Measurements from ENCODE around the gene SLC6A18. TPM values are rescaled to one million over a fixed set of nuclear protein-coding genes. Genes with fewer than 3 reads are reported as not detected.

SLC6A18 gene
- total and polyA plus RNA-seq, 9 of the 15 experiments (the other 6 are each of a cell fraction or from before 2014, with no cell fraction given), result not detected

- FAIRE-seq (no peak), ATAC-seq (no peak), DNase-seq (ENCODE audit: extremely low read depth in 1 of 4, low spot score in 3 of 4) (no peak)
- ChIA-PET POLR2A (no interaction called here), CTCF (ENCODE audit: low intra/inter-chr PET ratio) (no interaction called here)
- no TSS peak for BruUV-seq (replicated peaks)
- H3K36me3 ChIP-seq (ENCODE audit: control insufficient read depth, insufficient read depth, low read length), result no peaks in the 10 kb centered on the region
- 27% methylated on average over 22 of the region's 22 CpGs for WGBS (ENCODE audit: insufficient coverage, low coverage, missing lambda C conversion rate)
- TF ChIP-seq ZNF3 (CRISPR knock-in tag; IDR thresholded peaks at IDR 0.05), result no peak
- no peak overlapping the region; a peak in 1 of 4 replicates for H3K9ac ChIP-seq (ENCODE audit: insufficient read depth in 1 of 2, low read depth in 2 of 2, low read length in 2 of 2)
- H3K9me3 ChIP-seq (replicated peaks; ENCODE audit: control insufficient read depth, insufficient read depth, low read depth, low read length), result no peaks in the 10 kb centered on the region
- H3K27me3 ChIP-seq (ENCODE audit: control insufficient read depth in 2 of 2, insufficient read depth in 2 of 2, low read length in 2 of 2), result peaks cover 11 to 63% of the 10 kb centered on the region in 2 experiments
- intact Hi-C loops (cut with micrococcal nuclease), result no loop called here
- no peaks in the 10 kb centered on the region for H3K9me1 ChIP-seq (ENCODE audit: control insufficient read depth, insufficient read depth, low read length)
- H4K20me1 ChIP-seq (replicated peaks; ENCODE audit: control insufficient read depth, insufficient read depth, low read length), result 0 out of 2 replicates have a peak, but pooled peaks cover 5% of the 10 kb centered on the region
- H2AFZ ChIP-seq (ENCODE audit: low read depth, low read length), result no peak overlapping the region
- in situ Hi-C loops (cut with MboI), result no loop called here
- H3K27ac ChIP-seq (ENCODE audit: extremely low read depth, low read depth, low read length), result no peak overlapping the region
- no peaks in the 10 kb centered on the region for H3K79me2 ChIP-seq (ENCODE audit: control insufficient read depth, insufficient read depth, low read length)
- peaks cover 0 to 21% of the 10 kb centered on the region in 2 experiments; a peak in 1 of 5 replicates for H3K4me1 ChIP-seq (replicated peaks in 1 of 2; ENCODE audit: control insufficient read depth in 2 of 2, insufficient read depth in 2 of 2, low read length in 2 of 2)
- H3K4me2 ChIP-seq (ENCODE audit: insufficient read depth, low read length), result no peak overlapping the region
- no peak overlapping the region for H3K4me3 ChIP-seq
Observed at GRCh38 chr5:1270426-1270825, 45.2 kb downstream of the SLC6A18 start.

- peak in 1 of 2 experiments; percentile 36; a peak in 1 of 4 replicates for TF ChIP-seq MNT (conservative IDR thresholded peaks at IDR 0.05)
- TF ChIP-seq ZBTB9 (CRISPR knock-in tag; IDR thresholded peaks at IDR 0.05), result peak; percentile 96
- no peak for TF ChIP-seq GATAD2A (IDR thresholded peaks at IDR 0.05)
- peak; percentile 34; the same call in 1 of the 2 replicates for TF ChIP-seq USF1 (CRISPR knock-in tag; IDR thresholded peaks at IDR 0.05)
- Histone ChIP-seq H3K4me2 (ENCODE audit: insufficient read depth, low read length) (no peak overlapping the region), H3K27ac (ENCODE audit: extremely low read depth, low read depth, low read length) (no peak overlapping the region), H3K9me3 (replicated peaks; ENCODE audit: control insufficient read depth, insufficient read depth, low read depth, low read length) (no peaks in the 10 kb centered on the region), H3K9ac (ENCODE audit: insufficient read depth in 1 of 2, low read depth in 2 of 2, low read length in 2 of 2) (no peak overlapping the region), H3K9me1 (ENCODE audit: control insufficient read depth, insufficient read depth, low read length) (no peaks in the 10 kb centered on the region), H4K20me1 (replicated peaks; ENCODE audit: control insufficient read depth, insufficient read depth, low read length) (0 out of 2 replicates have a peak, but pooled peaks cover 3% of the 10 kb centered on the region), H3K4me1 (replicated peaks in 1 of 2; ENCODE audit: control insufficient read depth in 2 of 2, insufficient read depth in 2 of 2, low read length in 2 of 2) (peaks cover 0 to 21% of the 10 kb centered on the region in 2 experiments; a peak in 1 of 5 replicates), H3K27me3 (ENCODE audit: control insufficient read depth in 2 of 2, insufficient read depth in 2 of 2, low read length in 2 of 2) (peaks cover 9 to 57% of the 10 kb centered on the region in 2 experiments), H3K79me2 (ENCODE audit: control insufficient read depth, insufficient read depth, low read length) (no peaks in the 10 kb centered on the region), H3K4me3 (no peak overlapping the region), H2AFZ (ENCODE audit: low read depth, low read length) (no peak overlapping the region), H3K36me3 (ENCODE audit: control insufficient read depth, insufficient read depth, low read length) (no peaks in the 10 kb centered on the region)
- in situ Hi-C loops (cut with MboI), result no loop called here
- ChIA-PET CTCF (ENCODE audit: low intra/inter-chr PET ratio) (interaction anchor here (0.6 kb wide), 1 partner anchor 102 kb away, joined by 5 read pairs; no protein-coding TSS in a partner anchor), POLR2A (no interaction called here)
- FAIRE-seq, result no peak
- intact Hi-C loops (cut with micrococcal nuclease), result no loop called here
- no TSS peak for BruUV-seq (replicated peaks)
- no peak for DNase-seq (ENCODE audit: extremely low read depth in 1 of 4, low spot score in 3 of 4)
- ATAC-seq, result no peak
- 39% methylated on average over 38 of the region's 39 CpGs for WGBS (ENCODE audit: insufficient coverage, low coverage, missing lambda C conversion rate)
Observed at GRCh38 chr5:1270933-1271914, 46.0 kb downstream of the SLC6A18 start.

Measured in K562 (cell line).